GM20000 (cell line): ENCODE results near the gene C1QL4.
"Not testable (repeated sequence)": the region's sequence is repeated elsewhere in the genome, so short reads cannot be mapped to it uniquely, and the experiment has no call there.

Experiments used
- DNase-seq: peaks from one replicate; pipeline ENCODE4 v3.0.0; 2012; ENCODE audit warnings: low spot score
- TF ChIP-seq, protein P1 (sequence below): IDR thresholded peaks from 2 replicates; pipeline ENCODE4 v1.5.1; 2012; ENCODE audit warnings: mild to moderate bottlenecking, control low read depth; ENCODE audit errors: extremely low read depth, missing control alignments

The C1QL4 gene

DNA sequence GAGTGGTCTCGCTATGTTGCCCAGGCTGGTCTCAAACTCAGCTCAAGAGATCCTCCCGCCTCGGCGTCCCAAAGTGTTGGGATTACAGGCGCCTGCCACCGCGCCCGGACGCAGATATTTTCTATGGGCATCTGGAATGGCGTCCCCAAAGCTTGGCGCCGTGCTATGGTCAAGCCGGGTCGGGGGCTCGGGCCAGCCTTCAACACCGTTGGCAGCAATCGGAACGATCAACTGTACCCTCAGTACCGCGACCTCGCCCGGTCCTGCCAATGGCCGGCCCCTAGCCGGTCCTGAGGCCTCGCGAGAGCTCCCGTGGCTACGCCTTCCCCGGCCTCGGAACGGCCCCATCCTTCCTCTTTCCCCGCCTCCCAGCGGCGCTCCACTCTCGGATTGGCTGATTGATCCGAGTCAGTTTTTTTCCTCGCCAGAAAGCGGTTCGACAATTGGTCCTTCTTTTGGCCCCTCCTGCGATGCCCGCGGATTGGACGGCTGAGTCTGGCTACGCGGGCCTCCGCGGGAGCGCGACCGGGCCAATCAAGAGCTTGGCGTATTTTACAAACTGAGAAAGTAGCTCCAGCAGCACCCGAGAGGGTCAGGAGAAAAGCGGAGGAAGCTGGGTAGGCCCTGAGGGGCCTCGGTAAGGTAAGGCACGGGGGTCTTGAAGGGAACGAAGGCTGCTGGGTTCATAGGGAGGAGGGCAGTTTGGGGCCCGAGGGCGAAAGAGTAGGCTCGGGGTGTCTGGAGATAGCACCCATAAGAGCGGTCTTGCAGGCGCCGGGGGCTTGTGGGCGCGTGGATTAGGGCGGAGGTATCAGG lies 14.1 kb downstream of the C1QL4 start, which contains the start of gene TROAP:
Gene TROAP (plus strand): TSS at position 548 of the 816 bp plus-strand sequence. CDS start 354 bp downstream, outside the sequence.
- DNase-seq = peak; percentile 98
- TF ChIP-seq, protein P1, sequence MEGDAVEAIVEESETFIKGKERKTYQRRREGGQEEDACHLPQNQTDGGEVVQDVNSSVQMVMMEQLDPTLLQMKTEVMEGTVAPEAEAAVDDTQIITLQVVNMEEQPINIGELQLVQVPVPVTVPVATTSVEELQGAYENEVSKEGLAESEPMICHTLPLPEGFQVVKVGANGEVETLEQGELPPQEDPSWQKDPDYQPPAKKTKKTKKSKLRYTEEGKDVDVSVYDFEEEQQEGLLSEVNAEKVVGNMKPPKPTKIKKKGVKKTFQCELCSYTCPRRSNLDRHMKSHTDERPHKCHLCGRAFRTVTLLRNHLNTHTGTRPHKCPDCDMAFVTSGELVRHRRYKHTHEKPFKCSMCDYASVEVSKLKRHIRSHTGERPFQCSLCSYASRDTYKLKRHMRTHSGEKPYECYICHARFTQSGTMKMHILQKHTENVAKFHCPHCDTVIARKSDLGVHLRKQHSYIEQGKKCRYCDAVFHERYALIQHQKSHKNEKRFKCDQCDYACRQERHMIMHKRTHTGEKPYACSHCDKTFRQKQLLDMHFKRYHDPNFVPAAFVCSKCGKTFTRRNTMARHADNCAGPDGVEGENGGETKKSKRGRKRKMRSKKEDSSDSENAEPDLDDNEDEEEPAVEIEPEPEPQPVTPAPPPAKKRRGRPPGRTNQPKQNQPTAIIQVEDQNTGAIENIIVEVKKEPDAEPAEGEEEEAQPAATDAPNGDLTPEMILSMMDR = no peak

DNA sequence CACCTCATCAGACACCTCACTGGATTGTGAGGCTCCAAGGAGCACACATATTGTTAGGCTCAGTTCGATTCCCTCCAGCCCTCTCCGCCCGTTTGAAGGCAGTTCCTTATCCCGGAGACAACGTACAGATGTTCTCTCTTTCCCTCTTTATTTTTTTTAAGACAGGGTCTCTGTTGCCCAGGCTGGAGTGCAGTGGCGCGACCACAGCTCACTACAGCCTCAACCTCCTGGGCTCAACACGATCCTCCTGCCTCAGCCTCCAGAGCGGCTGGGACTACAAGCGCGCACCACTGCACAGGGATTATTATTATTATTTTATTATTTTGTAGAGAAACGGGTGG lies 14.7 kb downstream of the C1QL4 start:
- TF ChIP-seq, protein P1 = no peak

DNA sequence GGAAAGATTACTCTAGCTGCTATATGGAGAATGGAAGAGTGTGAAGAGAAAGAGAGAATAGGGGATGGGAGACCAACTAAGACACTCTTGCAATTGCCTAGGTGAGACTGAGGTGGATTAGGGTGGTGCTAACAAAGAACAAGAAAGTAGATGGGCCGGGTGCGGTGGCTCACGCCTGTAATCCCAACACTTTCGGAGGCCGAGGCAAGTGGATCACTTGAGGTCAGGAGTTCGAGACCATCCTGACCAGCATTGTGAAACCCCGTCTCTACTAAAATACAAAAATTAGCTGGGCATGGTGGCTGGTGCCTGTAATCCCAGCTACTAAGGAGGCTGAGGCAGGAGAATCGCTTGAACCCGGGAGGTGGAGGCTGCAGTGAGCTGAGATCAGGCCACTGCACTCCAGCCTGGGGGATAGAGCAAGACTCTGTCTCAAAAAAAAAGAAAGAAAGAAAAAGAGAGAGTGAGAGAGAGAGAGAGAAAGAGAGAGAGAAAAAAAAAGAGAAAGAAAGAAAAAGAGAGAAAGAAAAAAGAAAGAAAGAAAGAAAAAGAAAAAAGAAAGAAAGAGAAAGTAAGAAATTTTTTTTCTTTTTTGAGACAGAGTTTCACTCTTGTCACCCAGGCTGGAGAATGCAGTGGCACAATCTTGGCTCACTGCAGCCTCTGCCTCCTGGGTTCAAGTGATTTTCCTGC lies 16.4 kb downstream of the C1QL4 start:
- not testable (repeated sequence) for DNase-seq

More for the DNA sequence above, 14.7 kb downstream of the C1QL4 start:
- DNase-seq = no peak

DNA sequence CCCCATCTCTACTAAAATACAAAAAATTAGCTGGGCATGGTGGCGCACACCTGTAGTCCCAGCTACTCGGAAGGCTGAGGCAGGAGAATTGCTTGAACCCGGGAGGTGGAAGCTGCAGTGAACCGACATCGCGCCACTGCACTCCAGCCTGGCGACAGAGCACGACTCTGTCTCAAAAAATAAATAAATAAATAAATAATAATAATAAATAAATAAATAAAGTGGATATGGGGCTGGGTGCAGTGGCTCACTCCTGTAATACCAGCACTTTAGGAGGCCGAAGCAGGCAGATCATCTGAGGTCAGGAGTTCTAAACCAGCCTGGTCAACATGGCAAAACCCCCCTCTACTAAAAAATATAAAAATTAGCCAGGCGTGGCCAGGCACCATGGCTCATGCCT lies 19.9 kb downstream of the C1QL4 start:
- DNase-seq = not testable (repeated sequence)

DNA sequence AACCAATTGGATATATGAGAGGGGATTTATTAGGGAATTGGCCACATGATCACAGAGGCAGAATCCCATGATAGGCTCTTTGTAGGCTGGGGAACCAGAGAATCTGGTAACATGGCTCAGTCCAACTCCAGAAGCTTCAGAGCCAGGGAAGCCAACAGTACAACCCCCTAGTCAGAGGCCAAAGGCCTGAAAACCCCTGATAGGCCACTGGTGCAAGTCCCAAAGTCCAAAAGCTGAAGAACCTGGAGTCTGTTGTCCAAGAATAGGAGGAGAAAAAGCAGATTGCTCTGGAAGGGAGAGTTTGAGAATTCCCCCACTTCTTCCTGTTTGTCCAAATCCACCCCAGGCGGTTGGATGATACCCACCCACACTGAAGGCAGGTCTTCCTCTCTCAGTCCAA lies 22.2 kb downstream of the C1QL4 start:
- TF ChIP-seq, protein P1 = no peak
- no peak for DNase-seq

DNA sequence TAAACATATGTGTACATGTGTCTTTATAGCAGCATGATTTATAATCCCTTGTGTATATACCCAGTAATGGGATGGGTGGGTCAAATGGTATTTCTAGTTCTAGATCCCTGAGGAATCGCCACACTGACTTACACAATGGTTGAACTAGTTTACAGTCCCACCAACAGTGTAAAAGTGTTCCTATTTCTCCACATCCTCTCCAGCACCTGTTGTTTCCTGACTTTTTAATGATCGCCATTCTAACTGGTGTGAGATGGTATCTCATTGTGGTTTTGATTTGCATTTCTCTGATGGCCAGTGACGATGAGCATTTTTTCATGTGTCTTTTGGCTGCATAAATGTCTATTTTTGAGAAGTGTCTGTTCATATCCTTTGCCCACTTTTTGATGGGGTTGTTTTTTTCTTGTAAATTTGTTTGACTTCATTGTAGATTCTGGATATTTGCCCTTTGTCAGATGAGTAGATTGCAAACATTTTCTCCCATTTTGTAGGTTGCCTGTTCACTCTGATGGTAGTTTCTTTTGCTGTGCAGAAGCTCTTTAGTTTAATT lies 26.5 kb downstream of the C1QL4 start:
- not testable (repeated sequence) for DNase-seq

DNA sequence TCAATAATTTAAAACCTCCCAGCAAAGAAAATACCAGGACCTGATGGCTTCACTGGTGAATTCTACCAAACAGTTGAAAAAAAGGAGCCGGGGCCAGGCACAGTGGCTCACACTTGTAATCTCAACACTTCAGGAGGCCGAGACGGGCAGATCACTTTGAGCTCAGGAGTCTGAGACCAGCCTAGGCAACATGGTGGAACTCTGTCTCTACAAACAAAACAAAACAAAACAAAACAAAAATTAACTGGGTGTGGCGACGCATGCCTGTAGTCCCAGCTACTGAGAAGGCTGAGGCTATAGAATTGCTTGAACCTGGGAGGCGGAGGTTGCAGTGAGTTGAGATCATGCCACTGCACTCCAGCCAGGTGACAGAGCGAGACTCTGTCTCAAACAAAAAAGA lies 27.6 kb downstream of the C1QL4 start:
- no peak for DNase-seq
- TF ChIP-seq, protein P1 = no peak

DNA sequence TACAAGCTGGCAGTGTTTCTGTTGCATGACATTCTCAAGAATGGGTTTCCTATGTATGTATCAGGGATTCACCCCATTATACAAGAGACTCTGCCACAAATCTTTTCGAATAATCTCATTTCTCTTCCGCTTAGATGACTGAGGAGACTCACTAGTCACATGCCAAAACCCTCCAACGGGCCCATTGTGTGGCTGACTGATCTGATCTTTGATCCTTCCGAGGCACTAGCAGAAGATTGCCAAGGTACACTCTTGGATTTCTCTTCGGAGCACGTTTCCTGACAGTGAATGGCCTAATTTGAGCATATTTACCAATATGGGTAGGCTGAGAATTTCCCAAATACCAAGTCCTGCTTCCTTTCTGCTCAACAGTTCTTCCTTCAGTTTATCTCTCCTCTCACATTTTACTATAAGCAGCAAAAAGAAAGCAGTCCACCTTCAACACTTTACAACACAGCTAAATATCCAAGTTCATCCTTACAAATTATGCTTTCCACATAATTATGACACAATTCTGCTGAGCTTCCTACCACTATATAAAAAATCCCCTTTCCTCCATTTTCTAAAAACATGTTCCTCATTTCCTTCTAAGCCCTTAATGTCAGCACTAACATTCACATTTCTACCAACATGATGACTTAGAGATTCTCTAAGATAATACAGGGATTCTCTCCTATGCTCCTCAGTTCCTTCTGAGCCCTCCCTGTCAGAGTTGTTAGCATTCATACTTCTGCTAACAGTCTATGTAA lies 31.1 kb downstream of the C1QL4 start:
- DNase-seq = no peak
- TF ChIP-seq, protein P1 = no peak
